DOHH2 (cell line): ENCODE data around the gene MMP8.

Source experiments
- EZH2phosphoT487 ChIP-seq: fragments of 200-600 bp; sonication (generic); IDR thresholded peaks from 2 replicates; pipeline ENCODE4 v1.6.1; 2017; ENCODE audit warnings: borderline replicate concordance, mild to moderate bottlenecking, antibody characterized with exemption, low read length, moderate library complexity, mixed read lengths
- TF ChIP-seq, protein P1 (sequence below): fragments of 200-600 bp; sonication (generic); IDR thresholded peaks from one replicate; pipeline ENCODE4 v1.5.1; 2014; ENCODE audit warnings: antibody characterized with exemption, mild to moderate bottlenecking, low read depth, low read length; ENCODE audit not compliant: poor library complexity, severe bottlenecking

DNA sequence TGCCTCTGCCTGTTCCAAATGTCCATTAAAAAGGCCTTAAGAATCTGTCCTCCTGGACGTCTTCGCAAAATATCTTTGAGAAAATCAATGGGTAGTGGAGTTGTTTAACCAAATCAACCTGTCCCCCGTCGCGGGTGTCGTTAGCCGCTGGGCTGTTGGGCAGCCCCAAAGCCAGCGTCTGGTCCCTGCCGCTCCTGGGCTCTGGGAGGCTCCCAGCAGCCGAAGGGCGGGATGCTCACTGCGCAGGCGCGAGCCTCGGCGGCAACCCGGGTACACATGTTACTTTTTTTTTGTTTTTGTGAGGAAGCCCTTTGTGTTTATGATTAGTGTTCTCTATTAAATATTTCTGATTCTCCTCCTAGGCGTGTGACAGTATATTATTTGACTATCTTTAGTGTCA is 43.0 kb upstream of the MMP8 start:
- TF ChIP-seq, protein P1, sequence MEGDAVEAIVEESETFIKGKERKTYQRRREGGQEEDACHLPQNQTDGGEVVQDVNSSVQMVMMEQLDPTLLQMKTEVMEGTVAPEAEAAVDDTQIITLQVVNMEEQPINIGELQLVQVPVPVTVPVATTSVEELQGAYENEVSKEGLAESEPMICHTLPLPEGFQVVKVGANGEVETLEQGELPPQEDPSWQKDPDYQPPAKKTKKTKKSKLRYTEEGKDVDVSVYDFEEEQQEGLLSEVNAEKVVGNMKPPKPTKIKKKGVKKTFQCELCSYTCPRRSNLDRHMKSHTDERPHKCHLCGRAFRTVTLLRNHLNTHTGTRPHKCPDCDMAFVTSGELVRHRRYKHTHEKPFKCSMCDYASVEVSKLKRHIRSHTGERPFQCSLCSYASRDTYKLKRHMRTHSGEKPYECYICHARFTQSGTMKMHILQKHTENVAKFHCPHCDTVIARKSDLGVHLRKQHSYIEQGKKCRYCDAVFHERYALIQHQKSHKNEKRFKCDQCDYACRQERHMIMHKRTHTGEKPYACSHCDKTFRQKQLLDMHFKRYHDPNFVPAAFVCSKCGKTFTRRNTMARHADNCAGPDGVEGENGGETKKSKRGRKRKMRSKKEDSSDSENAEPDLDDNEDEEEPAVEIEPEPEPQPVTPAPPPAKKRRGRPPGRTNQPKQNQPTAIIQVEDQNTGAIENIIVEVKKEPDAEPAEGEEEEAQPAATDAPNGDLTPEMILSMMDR, result no peak
- no peak for TF ChIP-seq EZH2phosphoT487
